Stimulated activated CD4-positive, alpha-beta T cell treated with anti-CD3 and anti-CD28 coated beads, TNF-alpha, amount 100 ng/mL, for 4 hours (primary cell): ENCODE data around the gene SERINC5.
"Not testable (repeated sequence)": the region's sequence is repeated elsewhere in the genome, so short reads cannot be mapped to it uniquely, and the experiment has no call there.

Experiments
- DNase-seq, 3 experiments: peaks; one replicate each; pipeline ENCODE4 v3.0.0-alpha.2; 2020; ENCODE audit warnings: low read depth in 3 of 3

SERINC5 gene

DNA sequence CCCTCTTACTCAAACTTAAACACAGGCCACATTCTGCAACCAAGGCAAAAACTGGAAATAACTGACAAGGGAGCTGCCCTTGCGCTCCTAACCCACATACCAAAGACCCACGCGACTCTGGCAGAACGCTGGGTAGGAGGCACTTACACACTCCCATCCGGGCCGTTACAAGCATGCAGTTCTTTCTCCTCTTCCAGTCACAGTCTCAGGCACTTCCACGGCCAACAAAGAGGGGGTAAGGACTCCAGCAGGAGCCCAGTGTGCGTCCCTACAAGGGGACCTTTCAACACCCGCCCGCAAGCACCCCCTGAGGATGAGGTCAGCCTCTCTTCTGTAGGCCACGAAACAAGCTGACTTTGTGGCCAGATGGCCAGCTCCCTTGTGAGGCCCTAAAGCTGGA, 57.4 kb downstream of the SERINC5 start:
- DNase-seq: no peak

DNA sequence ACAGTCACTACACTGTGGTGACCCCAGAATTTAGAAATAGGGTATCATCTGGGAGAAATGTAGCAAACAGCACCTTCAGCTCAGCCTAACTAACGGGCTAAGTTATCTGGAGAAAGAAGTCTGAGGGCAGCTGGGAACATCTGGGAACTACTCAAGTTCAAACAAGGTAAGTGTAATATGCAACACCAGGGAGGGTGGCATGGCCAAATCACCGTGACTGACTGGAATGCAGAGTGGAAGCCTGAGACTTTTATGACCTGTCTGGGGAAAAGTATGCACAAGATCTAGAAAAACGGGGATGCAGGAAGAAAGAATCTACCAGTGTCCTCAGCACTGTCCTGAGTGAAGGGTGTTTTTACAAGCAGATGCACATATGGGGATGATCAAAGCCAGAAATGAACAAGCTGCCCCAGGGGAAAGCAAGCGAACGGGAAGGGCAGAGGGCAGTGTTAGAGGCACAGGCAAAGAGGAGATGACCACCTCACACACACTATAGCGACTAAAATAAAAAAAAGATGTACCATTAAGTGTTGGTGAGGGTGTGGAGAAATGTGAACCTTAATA, 59.9 kb downstream of the SERINC5 start:
- no peak for DNase-seq

DNA sequence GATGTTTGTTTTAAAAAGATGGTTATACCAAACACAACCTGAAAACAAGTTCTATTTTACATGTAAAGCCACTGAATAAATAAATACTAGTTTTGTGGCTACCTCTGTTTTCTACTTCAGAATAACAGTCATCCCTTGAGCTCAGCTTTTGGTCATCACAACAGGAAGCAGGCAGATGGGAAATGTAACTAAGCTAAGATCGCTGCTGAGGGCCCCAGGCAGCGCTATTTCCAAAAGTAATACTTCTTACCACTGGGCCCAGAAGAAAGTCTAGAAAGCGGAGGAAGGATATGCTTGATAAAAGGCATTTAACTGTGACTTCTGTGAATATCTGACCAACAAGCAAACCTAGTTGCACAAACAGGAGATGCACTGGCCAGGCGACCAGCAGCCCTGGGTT, 61.4 kb downstream of the SERINC5 start:
- no peak for DNase-seq

DNA sequence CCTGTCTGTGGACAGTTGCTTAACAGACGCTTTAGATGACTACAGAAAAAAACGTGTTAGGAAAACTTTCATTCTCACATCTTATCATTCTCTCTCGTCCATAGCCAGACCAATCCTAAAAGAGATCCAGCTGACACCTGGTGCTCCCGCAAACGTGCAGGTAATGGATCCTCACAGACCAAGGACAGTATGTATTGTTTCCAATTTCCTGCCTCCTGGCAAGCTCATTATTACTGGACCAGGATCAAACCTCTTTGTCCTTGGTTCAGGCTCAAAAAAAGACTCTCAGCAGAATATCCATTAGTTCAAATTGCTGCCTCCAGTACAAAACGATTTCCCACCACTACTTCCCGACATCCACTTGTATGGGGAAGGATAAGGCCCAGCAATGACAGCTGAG, 62.4 kb downstream of the SERINC5 start:
- DNase-seq: no peak

DNA sequence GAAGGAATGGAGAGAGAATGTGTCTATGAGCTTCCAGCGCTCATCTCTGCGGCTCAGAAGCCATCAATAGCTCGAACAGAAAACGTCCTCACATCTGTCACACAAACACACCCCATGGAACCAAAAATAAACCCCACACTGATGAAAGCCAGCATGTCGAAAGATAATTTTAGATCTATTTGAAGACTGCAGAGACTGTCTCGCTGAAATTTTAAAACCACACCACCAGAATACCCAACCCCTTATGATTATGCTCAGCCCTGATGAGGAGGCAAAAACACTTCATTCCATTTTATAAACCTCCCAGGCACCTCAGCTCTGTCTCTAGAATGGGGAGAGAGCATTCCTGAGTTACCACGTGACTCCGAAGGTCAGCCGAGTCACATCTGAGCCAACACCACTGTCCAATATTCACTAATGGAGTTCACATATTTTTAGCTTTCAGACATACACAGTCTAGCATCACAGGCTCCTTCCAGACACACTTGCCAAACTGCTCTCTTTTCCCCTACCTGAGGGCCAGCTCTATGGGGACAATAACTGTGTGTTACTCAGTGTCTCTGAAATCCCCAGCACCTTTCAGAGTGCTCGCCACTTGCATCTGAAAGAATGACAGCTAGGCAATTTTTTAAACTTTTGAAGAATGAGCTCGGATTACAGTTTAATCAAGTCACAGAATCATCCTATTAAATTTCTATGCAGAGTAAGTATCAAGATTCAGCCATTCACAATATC, 63.2 kb downstream of the SERINC5 start:
- DNase-seq: no peak

DNA sequence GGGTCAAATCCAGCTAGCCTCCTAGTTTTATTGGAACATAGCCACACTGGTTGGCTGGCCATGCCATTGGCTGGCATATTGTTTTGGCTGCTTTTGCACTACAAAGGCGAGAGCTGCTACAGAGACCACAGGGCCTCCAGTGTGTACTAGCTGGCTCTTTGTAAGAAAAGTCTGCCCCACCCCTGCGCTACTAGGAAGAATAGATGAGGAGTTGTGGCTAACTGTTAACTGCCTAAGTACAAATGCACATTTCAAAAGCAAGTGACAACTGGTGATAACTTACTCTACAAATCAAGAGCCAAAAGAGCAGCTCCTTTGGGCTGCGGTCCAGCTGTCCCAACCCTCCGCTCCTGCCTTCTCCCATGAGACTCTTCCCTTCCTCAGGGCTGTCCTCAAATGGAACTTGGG, 63.9 kb downstream of the SERINC5 start:
- DNase-seq: no peak

DNA sequence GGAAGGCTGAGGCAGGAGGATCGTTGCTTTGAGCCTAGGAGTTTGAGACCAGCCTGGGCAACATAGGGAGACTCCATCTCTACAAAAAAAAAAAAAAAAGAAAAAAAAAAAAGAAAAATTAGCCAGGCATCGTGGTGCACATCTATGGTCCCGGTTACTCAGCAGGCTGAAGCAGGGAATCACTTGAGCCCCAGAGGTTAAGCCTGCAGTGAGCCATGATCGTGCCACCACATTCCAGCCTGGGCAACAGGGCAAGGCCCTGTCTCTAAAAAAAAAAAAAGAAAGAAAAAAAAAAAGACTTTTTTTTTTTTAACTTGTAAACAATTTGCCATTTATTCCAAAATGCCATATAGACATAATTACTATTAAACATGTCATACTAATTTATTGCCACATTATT, 64.5 kb downstream of the SERINC5 start:
- no peak for DNase-seq

DNA sequence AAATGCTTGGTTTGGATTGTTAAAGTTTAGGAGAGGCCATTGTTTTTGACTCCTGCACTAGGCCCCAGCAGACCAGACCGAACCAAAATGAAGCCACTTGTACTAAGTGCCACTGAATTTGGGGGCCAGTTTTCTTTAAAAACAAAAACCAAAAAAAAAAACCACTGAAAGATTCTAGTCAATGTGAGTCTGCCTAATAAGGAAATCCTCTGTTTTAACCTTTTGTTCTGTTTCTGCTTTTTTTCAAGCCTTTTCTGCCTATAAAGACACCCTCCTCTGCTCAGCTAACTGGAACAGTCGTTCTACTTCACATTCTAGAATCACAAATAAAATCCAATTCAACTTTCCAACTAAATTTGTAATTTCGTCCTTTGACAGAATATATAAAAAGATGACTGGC, 64.9 kb downstream of the SERINC5 start:
- no peak for DNase-seq

DNA sequence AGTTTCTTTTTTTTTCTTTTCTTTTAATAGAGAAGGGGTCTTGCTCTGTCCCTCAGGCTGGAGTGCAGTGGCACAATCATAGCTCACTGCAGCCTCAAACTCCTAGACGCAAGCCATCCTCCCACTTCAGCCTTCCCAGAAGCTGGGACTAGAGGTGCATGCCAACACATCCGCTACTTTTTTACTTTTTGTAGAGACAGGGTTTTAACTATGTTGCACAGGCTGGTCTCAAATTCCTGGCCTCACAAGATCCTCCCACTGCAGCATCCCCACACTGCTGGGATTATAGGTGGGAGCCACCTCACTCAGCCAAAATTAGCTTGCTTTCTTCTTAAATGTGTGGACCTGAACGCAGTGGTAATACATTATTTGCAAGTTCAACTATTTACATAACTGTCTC, 66.1 kb downstream of the SERINC5 start:
- DNase-seq: no peak

DNA sequence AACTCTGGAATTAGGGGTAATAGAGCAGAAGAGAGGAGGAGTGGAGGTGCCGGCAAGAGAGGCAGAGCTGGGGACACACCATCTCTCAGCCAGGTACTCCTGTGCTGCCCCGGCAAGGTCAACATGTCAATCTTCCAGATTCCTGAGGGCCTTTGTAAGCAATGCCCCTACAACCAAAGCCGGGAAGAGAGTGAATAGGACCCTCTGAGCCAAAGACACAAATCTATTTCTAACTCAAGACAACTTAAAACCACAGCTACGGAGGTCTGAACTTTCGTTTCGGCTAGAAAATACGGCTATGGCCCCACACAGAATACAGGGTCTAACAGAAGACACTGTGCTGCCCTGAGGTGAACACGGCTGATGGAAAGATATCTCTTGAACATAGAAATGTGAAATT, 66.6 kb downstream of the SERINC5 start:
- DNase-seq: no peak

DNA sequence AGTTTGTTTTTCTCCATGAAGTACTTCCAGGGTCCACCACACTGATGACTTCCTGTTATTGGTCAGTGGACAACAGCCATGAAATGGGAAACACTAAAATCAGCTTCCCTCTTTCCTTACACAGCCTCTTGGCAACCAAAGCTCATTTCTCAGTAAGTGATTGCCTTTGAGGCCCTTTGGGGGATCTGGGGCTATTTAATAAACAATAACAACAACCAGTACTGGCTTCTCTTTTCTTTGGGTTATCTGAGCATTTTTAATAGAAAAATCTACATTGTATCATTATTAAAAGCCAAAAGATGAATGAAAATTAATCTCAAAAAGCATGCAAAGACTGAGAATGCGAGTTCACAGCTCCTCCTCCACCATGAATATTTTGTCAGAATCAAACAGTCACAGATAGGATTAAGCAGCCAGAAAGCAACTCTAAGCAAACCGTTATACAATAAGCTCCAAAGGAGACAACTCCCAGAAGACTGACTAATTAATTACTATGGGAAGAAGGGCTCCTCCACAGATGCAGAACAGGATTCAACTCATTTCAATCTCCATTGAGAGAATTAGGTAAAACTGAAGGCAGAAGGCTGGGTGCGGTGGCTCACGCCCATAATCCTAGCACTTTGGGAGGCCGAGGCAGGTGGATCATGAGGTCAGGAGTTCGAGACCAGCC, 68.3 kb downstream of the SERINC5 start:
- no peak for DNase-seq

DNA sequence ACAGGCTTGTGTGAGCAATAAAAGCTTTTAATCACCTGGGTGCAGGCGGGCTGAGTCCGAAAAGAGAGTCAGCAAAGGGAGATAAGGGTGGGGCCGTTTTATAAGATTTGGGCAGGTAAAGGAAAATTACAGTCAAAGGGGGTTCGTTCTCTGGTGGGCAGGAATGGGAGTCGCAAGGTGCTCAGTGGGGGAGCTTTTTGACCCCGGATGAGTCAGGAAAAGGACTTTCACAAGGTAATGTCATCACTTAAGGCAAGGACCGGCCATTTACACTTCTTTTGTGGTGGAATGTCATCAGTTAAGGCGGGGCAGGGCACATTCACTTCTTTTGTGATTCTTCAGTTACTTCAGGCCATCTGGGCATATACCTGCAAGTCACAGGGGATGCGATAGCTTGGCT, 70.3 kb downstream of the SERINC5 start:
- not testable (repeated sequence) for DNase-seq

DNA sequence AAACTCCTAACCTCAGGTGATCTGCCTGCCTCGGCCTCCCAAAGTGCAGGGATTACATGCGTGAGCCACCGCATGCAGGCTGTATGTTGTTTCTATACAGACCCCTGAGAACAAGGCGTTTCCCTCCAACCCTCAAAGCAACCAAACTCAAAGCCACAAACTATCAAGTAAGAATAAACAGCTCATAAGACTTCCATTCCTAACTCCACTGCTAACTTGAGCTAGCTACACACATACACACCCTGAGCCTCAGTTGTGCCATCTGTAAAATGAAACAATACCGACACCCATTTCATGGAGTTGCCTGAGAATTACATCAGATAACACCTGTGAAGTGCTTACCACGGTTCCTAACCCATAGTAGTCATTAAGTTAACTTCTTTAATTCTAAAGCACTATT, 70.8 kb downstream of the SERINC5 start:
- DNase-seq: no peak

DNA sequence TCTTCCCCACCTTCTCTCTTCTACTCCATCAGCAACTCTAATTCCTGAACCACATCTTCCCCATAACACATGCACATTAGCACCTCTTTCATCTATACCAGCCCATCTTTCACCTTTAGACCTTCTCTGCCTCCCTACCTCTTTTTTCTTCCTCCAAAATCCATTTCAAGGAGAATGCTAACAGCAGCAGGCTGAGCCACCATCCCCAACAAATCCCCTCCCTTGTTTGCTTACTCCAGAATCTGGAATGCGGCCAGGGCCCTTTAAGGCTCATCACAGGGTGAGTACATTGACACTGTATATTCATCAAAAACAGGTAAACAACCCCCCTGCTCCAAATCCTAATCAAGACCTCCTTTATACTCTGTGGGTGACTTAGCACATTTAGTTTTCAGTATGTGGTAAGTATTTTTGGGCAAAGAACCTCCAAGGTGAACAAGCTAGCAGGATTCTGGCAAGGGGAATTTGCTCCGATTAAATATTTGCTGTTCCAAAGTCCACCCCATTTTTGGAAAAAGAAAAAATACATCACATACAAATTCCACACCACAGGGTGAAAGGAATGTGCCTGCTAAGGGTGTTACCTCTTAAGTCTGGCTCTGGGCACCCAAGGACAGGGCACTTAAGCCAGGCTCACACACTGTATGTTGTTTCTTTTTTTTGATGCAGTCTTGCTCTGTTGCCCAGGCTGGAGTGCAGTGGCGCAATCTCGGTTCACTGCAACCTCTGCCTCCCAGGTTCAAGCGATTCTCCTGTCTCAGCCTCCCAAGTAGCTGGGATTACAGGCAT, 71.4 kb downstream of the SERINC5 start:
- DNase-seq: no peak

DNA sequence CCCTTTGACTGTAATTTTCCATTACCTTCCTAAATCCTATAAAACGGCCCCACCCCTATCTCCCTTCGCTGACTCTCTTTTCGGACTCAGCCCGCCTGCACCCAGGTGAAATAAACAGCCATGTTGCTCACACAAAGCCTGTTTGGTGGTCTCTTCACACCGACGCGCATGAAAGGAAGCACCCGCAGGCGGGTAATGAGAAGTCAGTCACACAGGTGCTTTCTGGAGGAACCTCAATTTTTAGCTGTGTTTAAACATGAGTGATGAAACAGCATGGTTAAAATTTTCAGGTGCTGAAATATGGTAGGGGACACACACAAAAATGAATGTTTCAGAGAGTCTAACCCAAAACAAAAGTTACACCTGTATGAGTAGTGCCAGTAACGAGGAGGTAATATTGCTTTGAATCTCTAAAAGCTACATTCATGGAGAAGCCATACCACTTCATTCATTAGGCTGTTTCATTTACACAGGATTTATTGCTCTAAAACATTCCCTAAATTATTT, 72.1 kb downstream of the SERINC5 start:
- DNase-seq: not testable (repeated sequence)

DNA sequence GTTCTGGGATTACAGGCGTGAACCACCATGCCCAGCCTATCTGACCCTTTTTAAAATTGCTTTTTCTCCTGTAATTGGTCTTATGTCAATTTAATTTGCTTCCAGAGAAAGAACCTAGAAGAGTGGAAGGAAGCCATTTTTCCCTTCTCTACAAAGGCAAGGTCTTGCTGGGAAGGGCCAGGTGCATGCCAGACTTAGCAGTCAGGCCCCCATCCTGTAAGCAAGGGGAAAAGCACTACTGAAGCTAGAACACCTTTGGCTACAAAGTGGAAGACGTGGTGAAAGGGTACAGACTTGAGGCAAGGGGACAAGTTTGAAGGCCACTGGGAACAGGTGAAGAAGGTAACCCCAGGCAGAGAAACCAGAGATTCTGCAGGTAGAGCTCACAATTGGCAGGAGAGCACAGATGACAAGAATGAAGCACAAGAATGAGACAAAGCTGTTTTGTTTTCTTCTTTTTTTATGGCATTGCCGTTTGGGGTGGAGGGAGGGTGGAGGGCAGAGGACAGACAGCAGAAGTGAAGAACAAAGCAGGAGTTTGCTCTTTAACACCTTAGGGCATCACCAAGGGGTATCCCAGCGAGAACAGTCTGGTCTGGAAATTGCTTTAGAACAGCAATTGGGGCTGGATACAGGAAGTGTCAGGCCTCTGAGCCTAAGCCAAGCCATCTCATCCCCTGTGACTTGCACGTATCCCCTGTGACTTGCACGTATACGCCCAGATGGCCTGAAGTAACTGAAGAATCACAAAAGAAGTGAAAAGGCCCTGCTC, 72.9 kb downstream of the SERINC5 start:
- DNase-seq: no peak

DNA sequence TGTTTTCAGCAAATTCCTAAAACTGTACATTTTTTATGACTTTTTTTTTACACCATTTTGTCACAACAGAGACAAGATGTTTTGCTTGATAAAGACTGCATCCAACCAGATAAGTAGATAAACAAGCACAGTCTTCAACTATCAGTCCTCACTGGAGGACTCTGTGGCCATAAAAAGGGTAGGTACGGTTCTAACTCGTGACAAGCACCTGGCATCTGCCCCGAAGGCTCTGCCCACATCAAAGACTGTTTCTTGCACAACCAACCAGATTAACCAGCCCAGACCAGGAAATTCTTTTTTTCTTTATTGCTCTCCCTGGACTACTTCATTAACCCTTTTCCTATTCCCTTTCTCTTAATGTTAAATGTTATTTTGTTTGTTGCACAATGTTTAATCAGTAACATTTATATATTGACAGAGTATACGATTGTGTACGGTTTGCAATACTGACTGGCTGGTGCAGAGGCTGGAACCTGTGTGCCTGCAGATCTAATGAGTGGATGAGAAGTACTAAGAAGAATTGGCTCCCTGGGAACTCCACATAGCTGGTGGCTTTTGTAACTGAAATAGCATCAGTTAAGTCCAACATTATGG, 74.1 kb downstream of the SERINC5 start:
- no peak for DNase-seq

DNA sequence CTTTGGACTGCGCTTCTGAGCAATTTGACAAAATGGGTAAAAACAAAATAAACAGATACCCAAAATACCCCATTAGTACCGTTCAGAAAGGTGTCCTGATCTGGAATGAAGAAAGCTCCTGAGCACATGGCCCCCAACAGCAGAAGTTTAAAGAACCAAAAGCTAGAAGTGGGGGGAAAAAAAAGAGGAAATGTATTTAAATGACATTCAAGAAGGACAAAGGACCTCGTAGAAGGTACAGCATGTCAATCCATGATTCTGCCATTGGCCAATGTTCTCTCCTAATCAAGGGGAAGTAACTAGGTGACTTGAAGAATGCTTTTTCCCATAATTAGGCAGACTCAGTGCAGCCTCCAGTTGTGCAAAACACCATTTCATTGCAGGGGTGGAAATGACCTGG, 78.6 kb downstream of the SERINC5 start:
- DNase-seq: no peak

DNA sequence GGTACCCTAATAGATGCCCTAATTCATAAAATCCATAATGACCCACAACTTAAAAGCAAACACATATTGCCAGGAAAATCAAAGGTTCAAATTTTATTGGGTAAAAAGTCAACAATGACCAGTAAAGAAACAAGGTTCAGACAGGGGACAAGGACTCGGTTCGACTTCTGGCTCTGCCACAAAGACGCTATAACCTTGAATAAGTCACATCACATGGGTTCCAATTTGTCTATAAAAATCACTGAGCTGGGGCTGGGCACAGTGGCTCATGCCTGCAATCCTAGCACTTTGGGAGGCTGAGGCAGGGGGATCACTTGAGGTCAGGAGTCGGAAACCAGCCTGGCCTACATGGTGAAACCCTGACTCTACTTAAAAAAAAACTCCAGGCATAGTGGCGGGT, 80.5 kb downstream of the SERINC5 start:
- DNase-seq: no peak

DNA sequence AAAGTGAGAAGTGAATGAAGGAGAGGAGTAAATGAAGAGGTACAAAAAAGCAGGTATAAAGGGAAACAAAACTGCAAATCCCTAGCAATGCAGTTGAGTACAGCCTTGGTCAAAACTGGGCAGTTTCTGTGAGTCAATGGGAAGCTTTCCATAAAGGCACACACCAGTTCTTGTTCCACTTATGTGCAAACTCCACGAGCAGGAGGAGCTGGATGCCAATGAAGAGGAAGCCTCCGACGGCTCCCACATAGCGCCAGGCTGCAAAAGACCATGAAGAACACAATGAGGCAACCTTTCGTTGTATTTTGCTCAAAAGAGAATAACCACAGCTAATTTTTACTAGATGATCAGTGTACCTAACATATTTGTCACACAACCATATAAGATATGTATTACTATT, 81.1 kb downstream of the SERINC5 start:
- DNase-seq: no peak

DNA sequence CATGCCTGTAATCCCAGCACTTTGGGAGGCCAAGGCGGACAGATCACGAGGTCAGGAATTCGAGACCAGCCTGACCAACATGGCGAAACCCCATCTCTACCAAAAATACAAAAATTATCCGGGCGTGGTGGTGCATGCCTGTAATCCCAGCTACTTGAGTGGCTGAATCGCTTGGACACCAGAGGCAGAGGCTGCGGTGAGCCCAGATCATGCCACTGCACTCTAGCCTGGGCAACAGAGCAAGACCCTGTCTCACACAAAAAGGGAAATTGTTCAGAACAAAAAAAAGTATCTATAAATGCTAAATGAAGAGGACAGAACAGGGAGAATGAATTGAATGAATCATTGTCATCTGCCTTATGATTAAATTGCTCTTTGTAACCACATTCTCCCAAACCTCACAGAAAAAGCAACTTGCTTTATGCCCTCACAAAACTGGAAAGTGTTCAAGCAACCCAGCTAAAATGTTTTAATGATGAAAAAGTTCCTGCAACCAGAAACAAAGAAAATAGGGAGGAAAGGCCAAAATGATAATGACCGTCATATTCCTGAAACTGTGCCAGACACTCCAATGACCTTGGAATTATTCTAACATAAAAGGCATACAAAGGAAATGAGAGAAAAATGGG, 83.7 kb downstream of the SERINC5 start:
- DNase-seq: no peak
